Stomach smooth muscle (tissue), 2 donors: ENCODE data around the gene AHDC1.
"Not testable (repeated sequence)": the region's sequence is repeated elsewhere in the genome, so short reads cannot be mapped to it uniquely, and the experiment has no call there.

Experiments used
- H3K27ac ChIP-seq: one replicate; pipeline ENCODE4 v1.7.0; 2013; ENCODE audit warnings: mild to moderate bottlenecking, low read length, inconsistent platforms
- H3K27me3 ChIP-seq, 2 donors: one replicate each; pipeline ENCODE4 v1.7.0; 2013; ENCODE audit warnings: low read length in 2 of 2; ENCODE audit not compliant: insufficient read depth in 2 of 2, control insufficient read depth in 1 of 2
- H3K36me3 ChIP-seq, 2 donors: one replicate each; pipeline ENCODE4 v1.7.0; 2013; ENCODE audit warnings: low read length in 2 of 2; ENCODE audit not compliant: control insufficient read depth in 2 of 2, insufficient read depth in 2 of 2
- H3K4me1 ChIP-seq: one replicate; pipeline ENCODE4 v1.7.0; 2013; ENCODE audit warnings: low read length; ENCODE audit not compliant: control insufficient read depth, insufficient read depth
- H3K4me3 ChIP-seq, 2 donors: one replicate each; pipeline ENCODE4 v1.7.0; 2013; ENCODE audit warnings: low read length in 2 of 2
- H3K9ac ChIP-seq, 2 donors: one replicate each; pipeline ENCODE4 v1.7.0; 2013; ENCODE audit warnings: low read length in 2 of 2, mild to moderate bottlenecking in 1 of 2
- H3K9me3 ChIP-seq, 2 donors: one replicate each; pipeline ENCODE4 v1.7.0; 2013; ENCODE audit warnings: low read length in 2 of 2; ENCODE audit not compliant: control insufficient read depth in 2 of 2
- donor health status: healthy.
- donor health status: Pancreatic carcinoma.

AHDC1 gene

GRCh38 chr1:27632387-27633297 is 28.7 kb upstream of the AHDC1 start:
- Histone ChIP-seq H3K36me3 (no peaks in the 10 kb centered on the region), H3K27me3 (peaks cover 16 to 20% of the 10 kb centered on the region in 2 donors), H3K9ac (no peak overlapping the region), H3K27ac (peak overlapping the region; percentile 31), H3K9me3 (no peaks in the 10 kb centered on the region), H3K4me3 (no peak overlapping the region), H3K4me1 (peaks cover 11% of the 10 kb centered on the region)

GRCh38 chr1:27630859-27631491 is 27.0 kb upstream of the AHDC1 start:
- Histone ChIP-seq H3K4me3 (no peak overlapping the region), H3K36me3 (no peaks in the 10 kb centered on the region), H3K9ac (no peak overlapping the region), H3K27me3 (peaks cover 16 to 20% of the 10 kb centered on the region in 2 donors), H3K4me1 (peaks cover 11% of the 10 kb centered on the region), H3K9me3 (no peaks in the 10 kb centered on the region), H3K27ac (no peak overlapping the region)

- Histone ChIP-seq H3K36me3 (no peaks in the 10 kb centered on the region), H3K9ac (no peak overlapping the region), H3K27ac (no peak overlapping the region), H3K27me3 (peaks cover 7 to 17% of the 10 kb centered on the region in 2 donors), H3K9me3 (no peaks in the 10 kb centered on the region), H3K4me1 (peaks cover 8% of the 10 kb centered on the region), H3K4me3 (no peak overlapping the region)
These were observed 24.8 kb upstream of the AHDC1 start for GRCh38 chr1:27628712-27629111.

- not testable (repeated sequence) for H3K27ac ChIP-seq, H3K27me3 ChIP-seq, H3K9me3 ChIP-seq, H3K9ac ChIP-seq, H3K4me3 ChIP-seq, H3K36me3 ChIP-seq, H3K4me1 ChIP-seq
These were observed 23.8 kb upstream of the AHDC1 start for GRCh38 chr1:27627733-27628132.

- Histone ChIP-seq H3K9ac (no peak overlapping the region), H3K36me3 (no peaks in the 10 kb centered on the region), H3K9me3 (no peaks in the 10 kb centered on the region), H3K4me1 (peaks cover 3% of the 10 kb centered on the region), H3K27me3 (peaks cover 0 to 7% of the 10 kb centered on the region in 2 donors), H3K4me3 (no peak overlapping the region), H3K27ac (no peak overlapping the region)
These were observed 23.1 kb upstream of the AHDC1 start for GRCh38 chr1:27627061-27627460.

- no peak overlapping the region for H3K4me3 ChIP-seq
These were observed 22.3 kb upstream of the AHDC1 start for GRCh38 chr1:27626031-27626935.

GRCh38 chr1:27624467-27625178 is 20.7 kb upstream of the AHDC1 start:
- Histone ChIP-seq H3K27ac (no peak overlapping the region), H3K4me1 (peaks cover 3% of the 10 kb centered on the region), H3K4me3 (no peak overlapping the region), H3K9me3 (no peaks in the 10 kb centered on the region), H3K27me3 (peaks cover 0 to 4% of the 10 kb centered on the region in 2 donors), H3K9ac (no peak overlapping the region), H3K36me3 (no peaks in the 10 kb centered on the region)

More at GRCh38 chr1:27626031-27626935, 22.3 kb upstream of the AHDC1 start:
- H3K36me3 ChIP-seq, result no peaks in the 10 kb centered on the region
- no peak overlapping the region for H3K27ac ChIP-seq
- H3K9ac ChIP-seq, result no peak overlapping the region
- H3K27me3 ChIP-seq, result peaks cover 0 to 6% of the 10 kb centered on the region in 2 donors
- peaks cover 3% of the 10 kb centered on the region for H3K4me1 ChIP-seq
- H3K9me3 ChIP-seq, result no peaks in the 10 kb centered on the region

- Histone ChIP-seq H3K4me3 (no peak overlapping the region), H3K4me1 (peaks cover 3% of the 10 kb centered on the region), H3K27me3 (peaks cover 0 to 4% of the 10 kb centered on the region in 2 donors), H3K36me3 (no peaks in the 10 kb centered on the region), H3K9ac (no peak overlapping the region), H3K27ac (no peak overlapping the region), H3K9me3 (no peaks in the 10 kb centered on the region)
These were observed 19.6 kb upstream of the AHDC1 start for GRCh38 chr1:27623327-27624212.

- Histone ChIP-seq H3K36me3 (no peaks in the 10 kb centered on the region), H3K4me1 (peaks cover 3% of the 10 kb centered on the region), H3K27me3 (peaks cover 0 to 4% of the 10 kb centered on the region in 2 donors), H3K9ac (no peak overlapping the region), H3K4me3 (no peak overlapping the region), H3K27ac (no peak overlapping the region), H3K9me3 (no peaks in the 10 kb centered on the region)
These were observed 18.9 kb upstream of the AHDC1 start for GRCh38 chr1:27622828-27623227.
